IPS-NIHi7 (cell line): ENCODE measurements around the gene RTN4RL1.
A peak's percentile ranks its signal among the peaks of the same experiment; 100 is the strongest.

ENCODE experiments used
- DNase-seq: peaks from one replicate; pipeline ENCODE4 v3.0.0; 2012; ENCODE audit warnings: mixed read lengths; ENCODE audit errors: extremely low spot score

RTN4RL1 gene

DNA sequence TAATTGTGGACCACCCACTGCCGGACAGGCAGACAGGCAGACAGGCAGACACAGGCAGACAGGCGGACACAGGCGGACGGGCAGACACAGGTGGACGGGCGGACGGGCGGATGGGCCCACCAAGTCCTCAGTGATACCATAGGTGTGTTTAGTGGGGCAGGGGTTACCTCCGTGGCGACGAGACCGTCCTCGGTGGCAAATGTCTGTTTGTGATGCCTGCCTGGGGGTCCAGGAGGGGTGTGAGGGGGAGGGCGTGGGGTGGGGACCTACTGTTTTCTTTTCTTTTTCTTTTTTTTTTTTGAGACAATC, 76.7 kb downstream of the RTN4RL1 start:
- no peak for DNase-seq

DNA sequence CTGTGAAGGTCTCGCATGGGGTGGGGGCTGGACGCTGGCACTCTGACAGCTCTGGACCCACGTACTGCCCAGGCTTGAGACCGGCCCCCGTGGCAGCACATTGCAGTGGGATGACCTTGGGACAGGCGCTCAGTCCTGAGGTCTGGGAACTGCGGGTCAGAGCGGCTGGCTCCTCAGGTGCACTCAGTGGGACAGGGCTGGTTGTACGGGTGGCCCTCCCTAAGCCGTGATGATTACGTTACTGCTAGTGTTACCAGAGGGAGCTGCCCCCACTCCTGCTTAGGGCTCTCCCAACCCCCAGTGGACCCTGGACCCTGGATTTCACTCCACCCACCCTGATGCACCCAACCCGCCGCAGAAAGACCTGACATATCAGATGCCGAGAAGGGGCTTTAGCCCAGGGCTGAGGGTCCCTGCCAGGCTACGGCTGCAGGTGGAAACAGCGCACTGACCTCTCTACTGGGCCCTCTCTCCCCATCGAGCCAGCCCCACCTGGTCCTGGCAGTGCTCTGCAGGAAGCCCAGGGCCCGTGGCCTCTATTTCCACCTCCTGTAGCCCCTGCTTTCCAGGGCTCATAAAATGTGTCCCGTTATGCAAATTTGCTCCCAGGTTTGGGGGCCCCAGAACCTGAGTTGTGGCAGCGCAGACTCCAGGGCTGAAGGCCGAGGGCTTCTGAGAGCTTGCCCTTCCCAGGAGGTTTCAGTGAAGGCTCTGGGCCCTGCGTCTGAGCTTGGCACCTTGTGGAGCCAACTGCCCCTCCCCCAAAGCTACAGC, 77.2 kb downstream of the RTN4RL1 start:
- DNase-seq: no peak

DNA sequence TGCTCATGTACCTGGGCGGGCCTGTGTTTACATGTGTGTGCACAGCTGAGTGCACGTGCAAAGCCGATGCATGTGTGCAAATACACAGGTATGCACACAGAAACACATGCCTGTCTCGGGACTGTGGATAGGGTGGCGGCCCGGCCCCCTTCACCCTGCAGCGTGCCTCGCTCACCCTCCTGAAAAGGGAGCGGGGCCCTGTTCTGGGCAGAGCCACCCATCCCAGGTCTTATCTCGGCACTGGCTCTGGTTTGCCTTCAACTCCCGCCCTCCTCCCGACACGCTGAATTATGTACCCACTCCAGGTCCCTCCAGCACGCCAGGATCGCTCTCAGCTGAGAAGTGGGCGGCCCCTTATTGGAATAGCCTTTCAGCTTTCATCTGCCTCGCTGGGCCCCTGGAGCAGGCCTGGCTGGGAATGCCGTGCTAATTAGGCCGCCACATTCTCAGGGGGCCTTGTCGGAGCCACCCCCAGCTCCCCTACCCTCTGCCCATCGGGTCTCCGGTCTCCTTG, 77.8 kb downstream of the RTN4RL1 start:
- DNase-seq: no peak

DNA sequence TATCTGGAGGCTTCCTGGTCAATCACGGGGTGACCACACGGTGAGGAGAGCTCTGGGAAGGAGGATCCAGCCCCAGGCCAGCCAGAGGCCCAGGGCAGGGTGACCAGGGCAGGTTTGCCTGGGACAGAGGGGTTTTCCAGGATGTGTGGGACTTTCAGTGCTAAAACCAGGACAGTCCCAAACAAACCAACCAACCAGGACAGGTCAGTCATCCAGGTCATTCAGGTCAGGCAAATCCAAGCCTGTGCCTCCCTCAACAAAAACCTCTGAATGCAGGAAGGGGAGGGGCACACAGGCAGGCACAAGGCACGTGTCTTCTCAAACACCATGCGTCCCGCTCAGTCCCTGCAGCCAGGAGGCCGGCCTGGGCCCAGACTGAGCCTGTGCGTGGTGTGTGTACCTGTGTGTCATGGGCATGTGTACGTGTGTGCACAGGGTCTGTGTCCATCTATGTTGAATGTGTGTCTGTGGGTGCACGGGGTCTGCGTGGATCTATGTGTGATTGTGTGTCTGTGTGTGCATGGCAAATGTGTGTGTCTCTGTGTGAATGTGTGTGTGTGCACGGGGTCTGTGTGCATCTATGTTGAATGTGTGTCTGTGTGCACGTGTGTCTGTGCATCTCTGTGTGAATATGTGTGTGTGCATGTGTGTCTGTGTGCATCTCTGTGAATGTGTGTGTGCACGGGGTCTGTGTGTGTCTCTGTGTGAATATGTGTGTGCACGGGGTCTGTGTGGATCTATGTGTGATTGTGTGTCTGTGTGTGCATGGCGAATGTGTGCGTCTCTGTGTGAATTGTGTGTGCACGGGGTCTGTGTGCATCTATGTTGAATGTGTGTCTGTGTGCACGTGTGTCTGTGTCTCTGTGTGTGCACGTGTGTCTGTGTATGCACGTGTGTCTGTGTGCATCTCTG, 78.9 kb downstream of the RTN4RL1 start:
- DNase-seq: no peak

DNA sequence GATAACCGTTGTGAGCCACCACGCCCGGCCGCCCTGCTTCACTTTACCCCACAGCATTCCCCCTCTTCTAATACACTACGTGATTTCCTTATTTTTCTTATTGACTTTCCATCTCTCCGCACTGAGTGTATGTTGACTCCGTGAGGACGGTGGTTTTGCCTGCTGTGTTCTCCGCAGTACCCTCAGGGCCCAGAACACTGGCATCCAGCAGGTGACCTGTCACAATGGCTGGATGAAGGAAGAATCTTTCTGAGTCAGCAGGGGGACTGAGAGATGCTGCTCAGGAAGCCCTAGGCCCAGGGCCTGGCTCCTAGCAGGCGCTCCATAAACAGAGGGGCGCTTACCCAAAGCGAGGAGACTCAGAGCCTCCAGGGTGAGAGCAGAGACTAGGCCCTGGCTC, 79.5 kb downstream of the RTN4RL1 start:
- no peak for DNase-seq

DNA sequence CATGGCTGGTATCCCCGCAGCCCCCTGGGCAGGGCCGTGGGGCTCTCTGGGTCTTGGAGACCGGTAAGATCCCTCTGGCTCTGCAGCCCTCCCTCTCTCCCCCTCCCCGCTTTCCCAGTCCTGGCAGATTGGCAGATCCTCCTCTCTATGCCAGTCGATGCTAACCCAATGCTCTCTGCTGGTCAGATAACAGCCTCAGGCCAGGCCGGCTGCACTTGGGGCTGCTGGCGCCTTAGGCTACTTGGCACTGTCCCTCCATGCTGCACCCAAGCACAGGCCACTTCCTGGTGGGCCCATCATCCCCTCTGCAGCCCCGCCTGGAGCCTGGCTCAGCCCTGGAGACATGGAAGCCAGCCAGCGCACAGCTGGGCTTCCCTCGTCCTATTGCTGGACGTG, 81.7 kb downstream of the RTN4RL1 start:
- DNase-seq: no peak

DNA sequence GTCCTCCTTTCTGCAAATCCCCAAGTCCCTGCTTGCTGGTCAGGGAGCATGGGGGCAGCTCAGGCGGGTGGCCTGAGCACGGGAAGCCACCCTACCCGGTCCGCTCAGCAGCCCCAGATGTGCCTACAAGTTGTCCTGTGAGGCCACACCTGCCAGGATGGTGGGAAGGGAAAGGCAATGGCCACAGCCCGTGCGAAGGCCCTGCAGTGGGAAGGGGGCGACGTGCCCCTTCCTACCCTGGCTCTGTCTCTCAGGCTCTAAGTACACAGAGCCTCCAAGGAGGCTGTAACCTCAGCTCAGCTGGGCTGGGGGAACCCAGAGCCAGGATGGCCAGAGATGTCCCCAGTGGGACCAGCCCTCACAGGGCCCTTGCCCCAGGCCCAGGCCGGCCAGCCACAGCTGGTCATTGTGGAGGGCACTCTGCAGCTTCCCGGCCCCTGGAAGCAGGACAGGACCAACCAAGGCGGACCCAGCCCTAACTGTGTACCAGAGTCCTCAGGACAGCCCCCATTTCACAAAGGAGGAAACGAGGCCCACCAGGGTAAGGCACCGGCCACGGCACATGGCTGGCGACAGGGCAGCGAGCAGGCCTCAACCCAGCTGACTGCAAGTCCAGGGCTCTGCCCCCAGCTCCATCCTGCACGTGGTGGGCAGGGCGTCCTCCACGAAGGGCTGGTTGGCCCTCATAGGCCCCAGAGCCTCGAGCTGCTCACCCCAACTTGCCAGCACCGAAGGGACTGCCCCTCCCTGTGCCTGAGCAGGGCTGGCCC, 82.3 kb downstream of the RTN4RL1 start:
- DNase-seq: no peak

DNA sequence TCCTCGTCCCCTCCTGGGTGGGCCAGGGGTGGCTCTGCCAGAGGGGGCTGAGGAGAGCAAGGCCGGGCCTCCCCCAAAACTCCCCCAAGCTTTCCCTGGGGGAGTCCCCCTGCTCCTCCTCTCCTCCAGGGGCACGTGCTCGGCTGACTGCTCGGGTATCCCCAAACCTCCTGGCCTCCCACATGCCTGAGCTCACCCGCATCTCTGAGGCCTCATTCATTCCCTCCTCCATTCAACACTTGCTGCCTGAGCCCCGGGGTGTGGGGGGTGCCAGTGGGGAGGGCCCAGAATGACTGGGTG, 83.1 kb downstream of the RTN4RL1 start:
- no peak for DNase-seq

DNA sequence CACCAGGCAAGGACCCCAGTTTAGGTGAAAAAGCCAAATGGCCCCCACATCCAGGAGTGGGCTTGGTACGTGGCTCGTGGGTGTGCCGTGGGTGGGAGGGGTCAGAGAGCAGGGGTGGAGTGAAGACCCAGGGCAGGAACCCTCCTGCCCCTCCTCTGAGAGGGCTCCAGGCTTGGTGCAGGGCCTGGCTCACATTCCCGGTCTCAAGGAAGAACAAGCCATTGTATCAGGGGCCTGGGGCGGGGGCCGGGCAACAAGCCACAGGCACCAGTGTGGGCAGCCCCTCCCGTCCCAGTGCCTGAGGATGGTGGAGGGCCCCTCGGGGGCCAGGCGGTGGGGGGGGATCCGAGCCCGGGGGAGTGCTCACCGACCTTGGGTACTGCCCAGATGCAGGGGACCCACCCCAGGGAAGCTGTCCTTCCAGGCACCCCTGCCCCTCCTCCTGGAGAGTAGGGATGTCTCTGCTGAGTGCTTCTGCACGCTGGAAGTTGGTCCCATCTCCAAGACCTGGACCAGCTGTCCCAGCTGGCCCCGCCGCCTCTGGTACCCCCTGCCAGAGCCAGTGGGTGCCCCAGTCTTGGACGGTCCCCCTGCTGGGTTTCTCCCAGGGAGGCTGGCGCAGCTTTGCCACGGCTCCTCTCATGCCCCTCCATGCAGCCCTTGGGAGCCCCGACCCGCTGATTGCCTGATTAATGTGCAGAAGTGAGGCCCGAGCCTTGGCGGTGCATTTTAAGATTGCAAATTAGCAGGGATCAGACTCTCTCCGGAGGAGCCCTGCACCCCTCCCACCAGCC, 83.7 kb downstream of the RTN4RL1 start:
- no peak for DNase-seq

DNA sequence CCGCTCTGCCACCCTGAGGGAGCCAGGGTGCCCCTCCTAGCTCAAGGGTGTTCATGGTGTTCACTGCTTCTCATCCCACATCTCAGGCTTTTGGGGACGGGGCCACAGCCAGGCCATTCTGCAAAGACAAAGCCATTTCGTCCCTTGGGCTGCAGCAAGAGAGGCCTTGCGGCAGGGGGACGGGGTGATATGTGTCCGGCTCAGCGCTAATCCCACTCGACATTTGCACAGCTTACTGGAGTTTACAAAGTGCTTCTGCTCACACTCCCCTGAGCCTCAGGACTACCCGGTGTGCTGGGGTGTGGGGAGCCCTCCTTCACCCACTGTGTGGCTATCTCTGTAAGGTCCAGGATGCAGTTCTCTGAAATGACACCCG, 84.3 kb downstream of the RTN4RL1 start:
- DNase-seq: no peak

DNA sequence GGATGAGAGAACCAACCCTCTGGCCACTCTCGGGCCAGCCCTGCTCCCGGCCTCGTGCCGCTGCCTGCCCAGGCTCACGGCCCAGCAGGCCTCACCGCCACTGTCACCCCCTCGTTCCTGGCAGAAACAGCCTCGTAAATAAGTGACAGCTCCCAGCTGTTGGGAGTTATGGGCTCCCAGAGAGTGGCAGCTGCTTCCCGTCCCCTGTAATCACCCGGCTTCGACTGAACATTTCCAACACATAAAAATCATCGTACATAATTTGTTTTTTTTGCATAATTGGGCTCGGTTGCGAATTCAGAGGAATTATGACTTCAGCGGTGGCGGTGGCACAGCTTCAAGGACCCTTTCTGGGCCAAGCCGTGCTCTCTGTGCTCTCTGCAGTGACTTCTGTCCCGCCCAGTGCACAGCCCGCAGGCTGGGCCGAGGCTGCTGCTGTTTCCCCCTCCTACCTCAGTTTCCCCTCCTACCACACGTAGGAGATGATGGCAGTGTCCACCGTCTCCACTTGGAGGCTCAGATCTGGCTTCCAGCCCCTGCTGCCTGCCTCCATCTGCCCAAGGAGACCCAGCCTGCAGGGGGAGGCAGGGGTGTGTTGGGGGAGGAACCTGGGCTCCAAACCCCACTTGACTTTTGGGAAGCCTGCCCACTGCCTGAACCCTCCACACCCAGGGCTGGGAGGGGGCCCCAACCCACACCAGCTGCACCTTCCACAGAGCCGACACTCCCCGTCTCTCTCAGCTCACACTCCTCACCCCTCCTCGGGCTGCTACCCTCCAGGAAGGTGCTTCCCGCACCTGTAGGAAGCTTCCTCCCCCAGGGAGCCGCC, 84.9 kb downstream of the RTN4RL1 start:
- DNase-seq: no peak

DNA sequence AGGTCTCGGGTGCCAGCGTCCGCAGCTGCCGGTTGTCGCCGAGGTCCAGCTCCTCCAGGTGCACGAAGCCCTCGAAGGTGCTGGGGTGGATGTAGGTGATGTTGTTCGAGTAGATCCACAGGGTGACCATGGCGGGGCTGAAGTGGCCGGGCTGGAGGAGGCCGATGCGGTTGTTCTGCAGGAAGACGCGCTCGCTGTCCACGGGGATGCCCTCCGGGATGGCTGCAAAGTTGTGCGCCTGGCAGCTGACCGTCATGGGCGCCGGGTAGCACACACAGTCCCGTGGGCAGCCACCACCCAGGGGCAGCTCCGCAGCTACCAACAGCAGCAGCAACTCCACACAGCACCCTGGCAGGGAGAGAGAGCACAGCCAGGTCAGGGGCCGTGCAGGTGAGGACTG, 87.7 kb downstream of the RTN4RL1 start:
- no peak for DNase-seq

DNA sequence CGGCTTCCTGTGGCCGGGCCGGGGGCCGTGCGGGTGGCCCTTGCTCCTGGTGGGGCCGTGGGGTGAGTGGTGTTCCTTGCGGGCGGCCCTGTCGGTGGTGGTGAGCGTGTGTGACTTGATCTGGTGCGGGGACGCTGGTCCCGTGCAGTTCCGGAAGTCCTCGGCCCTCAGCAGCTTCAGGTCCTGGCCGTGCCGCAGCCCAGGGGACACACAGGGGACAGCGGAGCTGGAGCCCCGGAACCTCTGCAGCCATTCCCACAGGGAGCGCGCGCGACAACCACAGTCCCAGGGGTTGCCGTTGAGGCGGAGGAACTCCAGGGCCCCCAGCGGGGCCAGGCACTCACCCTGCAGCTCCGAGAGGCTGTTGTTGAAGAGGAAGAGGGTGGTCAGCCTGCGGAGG, 88.4 kb downstream of the RTN4RL1 start:
- no peak for DNase-seq

DNA sequence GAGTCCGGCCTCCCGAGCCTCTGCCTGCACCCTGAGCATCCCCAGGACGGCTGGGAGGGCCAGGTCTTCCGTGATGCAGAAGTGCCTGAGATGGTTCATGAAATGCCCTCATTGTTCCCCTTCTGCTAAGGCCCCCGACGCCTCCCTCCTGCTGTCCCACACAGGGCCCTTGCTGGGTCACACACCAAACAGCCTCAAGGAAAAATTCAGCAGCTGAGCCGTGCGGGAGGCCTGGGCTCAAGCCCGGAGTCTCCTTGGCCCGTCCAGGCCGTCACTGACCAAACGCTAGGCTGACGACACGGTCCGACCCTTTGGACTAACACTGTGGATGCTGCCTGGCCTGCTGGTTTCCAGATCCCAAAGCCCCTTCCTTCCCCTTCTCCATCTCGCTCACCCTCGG, 90.2 kb downstream of the RTN4RL1 start:
- no peak for DNase-seq

DNA sequence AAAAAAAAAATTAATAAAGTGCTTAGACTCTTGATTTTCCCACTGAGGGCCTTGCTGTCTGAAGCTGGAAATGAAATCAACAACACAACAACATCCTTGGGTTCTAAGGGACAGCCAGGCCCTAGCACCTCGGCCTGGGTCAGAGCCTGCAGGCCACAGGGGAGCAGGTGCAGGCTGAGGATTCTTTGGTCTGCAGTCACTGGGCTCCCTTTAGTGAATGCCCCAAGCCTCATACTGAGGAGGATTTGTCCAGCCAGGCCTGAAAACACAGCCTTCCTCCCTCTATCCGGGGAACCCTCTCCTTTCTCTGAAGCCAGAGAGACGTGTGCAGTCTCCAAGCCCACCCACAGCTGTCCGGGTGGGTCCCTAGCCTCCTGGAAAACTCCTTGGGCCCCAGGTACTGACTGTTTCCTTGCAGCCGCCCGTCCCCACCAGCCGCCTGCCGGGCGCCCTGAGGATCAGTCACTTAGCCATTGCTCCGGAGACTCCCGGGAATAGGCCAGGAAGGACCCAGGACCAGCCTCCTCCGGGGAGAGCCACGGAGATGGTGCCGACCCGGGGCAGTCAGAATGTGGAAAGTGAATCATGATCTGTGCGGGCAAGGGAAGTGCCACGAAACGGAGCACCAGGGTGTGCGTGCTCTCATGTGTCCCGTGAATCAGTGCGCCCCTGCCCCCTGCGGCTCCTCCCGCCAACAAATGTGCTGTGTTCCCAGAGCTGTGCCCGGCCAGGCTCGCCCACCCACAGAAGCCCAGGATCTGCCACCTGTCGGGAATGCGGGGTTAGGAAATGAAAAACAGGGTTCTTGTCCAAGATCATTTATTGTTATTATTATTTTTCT, 91.0 kb downstream of the RTN4RL1 start:
- DNase-seq: no peak

DNA sequence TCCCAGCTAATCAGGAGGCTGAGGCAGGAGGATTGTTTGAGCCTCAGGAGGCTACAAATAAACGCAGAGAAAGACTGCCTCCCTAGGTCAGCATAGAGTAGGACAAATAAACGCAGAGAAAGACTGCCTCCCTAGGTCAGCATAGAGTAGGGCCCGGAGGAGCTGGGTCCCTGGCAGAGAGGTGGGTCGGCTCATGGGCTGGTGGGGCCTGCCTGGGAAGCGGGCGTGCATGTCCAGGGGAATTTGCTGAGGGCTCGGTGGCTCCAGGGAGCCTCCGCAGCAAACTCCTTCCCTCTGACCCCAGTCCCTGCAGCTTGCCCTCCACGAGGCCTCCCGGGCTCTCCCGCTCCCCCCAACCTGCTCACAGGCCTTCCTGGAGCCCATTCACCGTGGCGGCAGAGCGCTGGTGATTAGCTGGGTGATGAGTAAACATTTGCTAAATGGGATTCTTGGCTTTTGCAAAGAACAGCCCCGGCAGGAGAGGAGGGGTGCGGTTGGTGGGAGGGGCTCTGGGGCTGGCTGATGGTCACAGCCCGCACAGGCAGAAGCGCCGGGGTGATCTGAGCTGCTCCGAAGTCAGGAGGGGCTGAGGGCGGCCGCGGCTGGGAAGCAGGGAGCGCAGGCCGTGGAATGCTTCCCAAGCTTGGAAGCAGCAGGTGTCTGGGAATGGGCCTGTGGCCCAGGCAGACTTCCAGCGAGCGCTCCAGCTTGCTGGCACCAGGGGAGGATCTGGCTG, 93.1 kb downstream of the RTN4RL1 start:
- DNase-seq: peak; percentile 86

DNA sequence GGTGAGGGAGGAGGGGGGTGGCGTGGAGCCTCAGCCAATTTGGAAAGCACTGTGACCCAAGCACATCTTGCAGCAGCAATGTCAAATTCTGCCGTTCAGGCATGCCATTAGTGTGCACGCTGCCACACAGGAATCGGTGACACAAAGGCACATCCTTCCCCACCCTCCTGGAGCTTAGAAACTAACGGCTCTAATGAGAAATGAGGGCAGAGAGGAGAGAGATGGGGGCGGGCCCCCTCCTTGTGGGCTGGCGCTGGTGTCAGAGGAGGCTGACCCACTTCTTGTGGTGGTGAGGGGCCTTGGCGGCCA, 94.8 kb downstream of the RTN4RL1 start:
- no peak for DNase-seq

DNA sequence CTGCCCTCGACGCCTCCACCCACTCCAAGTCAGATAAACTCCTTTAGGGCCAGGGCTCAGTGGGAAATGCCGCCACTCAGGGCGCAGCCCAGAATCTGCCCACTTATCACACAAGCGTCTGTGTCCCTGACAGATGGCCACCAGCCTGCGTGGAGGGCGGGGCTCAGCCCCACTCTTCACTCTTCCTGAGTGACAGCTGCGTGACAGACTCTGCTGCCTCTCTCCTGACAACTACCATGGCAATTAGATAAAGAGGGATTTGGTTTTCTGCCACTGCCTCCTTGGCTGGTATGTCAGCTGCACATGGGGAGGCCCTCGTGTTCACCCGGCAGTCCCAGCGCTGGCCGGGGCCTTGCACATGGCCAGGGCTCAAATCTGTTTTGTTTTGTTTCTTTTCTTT, 96.2 kb downstream of the RTN4RL1 start:
- no peak for DNase-seq

DNA sequence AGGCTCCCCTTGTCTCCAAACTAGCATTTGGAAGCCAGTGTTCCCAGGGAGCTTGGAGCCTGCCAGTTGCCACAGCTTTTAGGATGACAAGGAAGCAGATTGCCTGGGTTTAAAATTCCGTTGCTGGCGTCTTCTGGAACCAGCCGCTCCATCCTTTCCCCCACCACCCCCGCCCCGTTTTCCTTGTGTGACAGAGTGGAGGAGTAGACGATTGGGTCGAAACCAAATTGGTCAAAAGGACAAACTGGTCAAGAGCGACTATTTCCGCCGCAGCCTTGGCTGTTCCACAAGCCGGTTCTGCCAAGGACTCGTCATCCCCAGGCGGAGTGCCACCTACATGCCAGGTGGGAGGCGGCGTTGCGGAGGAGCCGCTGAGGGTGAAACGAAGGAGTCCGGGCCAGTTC, 104.2 kb downstream of the RTN4RL1 start:
- no peak for DNase-seq
